Stimulated activated CD8-positive, alpha-beta memory T cell treated with anti-CD3 and anti-CD28 coated beads, Interleukin-2, amount 100 ng/mL, for 1 hour (primary cell): ENCODE results near the gene AFTPH.

Source experiments
- DNase-seq, 2 donors: peaks; one replicate each; pipeline ENCODE4 v3.0.0-alpha.2; 2020; ENCODE audit warnings: low read depth in 2 of 2

The AFTPH gene

GRCh38 chr2:64630752-64631151 is 106.6 kb downstream of the AFTPH start:
- no peak for DNase-seq

DNA sequence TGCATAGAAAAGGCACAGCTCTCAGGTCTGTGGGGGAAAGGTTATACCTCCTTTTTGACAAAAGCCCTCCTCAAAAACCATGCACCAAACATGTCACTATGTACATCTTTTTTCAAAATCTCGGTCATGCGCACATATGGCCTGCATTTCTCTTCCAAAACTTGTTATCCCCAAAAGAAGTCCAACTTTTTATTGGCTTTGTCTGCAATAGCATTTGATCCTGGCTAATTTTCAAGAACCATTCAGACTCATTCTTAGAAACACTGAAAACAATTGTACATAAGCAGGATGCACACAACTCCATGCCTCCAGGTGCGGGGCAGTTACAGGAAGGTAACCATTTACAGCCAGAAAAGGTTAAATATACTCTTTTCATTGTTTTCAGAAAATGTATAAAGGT is 107.6 kb downstream of the AFTPH start:
- no peak for DNase-seq

GRCh38 chr2:64632835-64633819 is 109.0 kb downstream of the AFTPH start:
- DNase-seq, result no peak

DNA sequence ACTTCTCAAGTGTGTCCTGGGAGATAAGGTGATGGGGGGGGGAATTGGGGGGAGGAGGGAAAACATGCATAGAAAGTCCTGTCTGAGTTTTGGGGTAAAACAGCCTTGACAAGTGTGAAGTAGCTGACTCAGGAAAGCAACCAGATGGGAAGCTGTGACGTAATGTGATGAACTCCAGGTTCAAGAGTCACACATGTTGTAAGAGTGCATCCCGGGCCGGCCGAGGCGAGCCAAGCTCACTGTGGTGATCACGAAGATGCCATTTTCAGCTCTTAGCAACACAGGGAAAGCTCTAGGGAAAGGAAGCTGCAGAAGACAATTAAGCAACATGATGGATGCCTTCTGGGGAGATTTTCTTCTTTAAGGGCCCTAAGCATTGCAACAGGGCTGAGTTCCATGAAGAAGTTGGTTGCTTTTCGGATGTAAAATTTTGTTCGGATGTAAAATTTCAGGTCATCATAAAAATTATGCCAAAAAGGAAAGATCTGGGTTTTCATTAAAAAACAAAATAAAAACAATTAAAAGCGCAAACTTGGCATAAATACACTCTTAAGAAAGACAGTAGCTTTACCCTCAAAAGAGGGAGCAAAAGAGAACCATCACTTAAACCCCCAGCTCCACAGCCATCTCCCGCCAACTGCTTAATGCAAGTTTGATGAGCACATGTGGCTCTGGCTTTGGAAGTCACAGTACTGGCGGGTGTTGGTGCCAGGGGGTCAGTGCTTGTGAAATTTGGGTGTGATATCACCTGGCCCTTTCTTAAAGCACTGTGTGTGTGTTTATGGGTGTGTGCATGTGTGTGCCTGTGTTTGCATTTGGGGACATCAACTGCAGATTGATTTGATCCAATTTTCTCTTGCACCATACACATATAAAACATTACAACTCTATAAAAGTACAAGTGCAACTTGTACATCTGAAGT is 110.5 kb downstream of the AFTPH start:
- no peak for DNase-seq

DNA sequence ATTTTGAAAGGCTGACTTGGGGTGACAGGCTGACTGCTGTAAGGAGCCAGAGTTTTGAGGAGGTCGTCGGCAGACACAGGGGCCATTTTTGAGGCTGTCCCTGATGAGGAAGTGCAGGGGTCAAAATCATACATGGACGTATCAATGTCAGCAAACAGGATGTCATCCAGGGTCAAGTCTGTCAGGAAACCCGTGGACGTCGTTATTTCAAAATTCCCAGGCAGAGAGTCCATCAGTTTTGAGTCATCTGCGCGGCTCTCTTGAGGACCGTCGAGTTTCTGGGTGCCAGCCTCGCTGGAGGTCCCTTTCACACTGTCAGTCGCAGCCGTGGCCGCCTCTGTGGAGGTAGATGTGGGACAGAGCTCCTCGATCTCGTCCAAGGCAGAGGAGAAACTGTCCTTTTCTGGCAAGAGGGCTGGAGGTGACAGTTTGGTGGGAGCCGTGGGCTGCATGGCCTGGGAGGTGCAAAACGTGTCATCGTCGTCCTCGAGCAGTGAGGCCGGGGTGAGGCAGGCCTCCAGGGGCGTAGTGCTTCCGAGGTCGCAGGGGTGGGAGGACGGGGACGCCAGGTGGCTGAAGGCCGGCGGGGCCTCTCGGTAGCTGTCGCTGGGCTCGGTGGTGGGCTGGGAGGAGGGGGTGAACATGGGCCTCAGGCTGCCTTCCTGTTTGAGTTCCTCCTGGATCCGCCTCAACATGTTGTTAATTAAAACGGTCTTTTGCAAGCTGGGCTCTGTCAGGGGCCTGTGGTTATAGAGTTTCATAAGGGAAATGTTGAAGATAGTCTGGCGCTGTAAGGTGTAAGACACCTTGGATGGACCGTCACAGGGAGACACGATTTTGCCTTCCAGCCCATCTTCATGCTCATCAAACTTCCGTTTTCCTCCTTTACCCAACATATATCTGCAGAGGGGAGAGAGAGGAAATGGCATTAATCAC is 112.1 kb downstream of the AFTPH start:
- DNase-seq, result no peak

DNA sequence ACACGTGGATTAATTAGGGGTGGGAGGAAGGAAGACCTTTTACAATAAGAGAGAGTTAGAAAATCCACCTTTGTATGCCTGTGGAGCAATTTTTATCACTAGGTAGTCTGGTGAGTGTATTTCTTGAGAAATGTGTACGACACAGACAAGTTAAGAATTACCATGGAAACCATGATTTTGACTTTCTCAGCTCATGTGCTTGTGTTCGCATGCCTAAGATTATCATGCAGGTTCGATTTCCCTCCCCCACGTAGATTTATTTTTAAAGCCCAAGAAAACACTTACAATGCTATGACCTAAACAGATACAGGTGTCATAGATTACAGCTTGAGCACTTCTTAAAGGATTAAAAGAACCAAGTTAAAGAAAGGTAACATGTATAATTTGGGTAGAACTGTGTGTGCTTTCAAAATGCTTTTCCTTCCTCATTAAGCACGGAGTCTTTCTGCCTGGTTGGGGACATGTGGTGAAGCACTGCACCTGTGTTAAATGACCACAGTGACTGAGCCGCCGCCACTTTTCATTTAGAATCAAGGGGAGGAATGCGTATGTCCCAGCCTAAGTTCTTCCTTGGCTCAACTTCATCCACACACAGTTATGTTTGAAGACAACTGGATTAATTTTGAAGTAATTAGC is 113.0 kb downstream of the AFTPH start:
- DNase-seq, result no peak

DNA sequence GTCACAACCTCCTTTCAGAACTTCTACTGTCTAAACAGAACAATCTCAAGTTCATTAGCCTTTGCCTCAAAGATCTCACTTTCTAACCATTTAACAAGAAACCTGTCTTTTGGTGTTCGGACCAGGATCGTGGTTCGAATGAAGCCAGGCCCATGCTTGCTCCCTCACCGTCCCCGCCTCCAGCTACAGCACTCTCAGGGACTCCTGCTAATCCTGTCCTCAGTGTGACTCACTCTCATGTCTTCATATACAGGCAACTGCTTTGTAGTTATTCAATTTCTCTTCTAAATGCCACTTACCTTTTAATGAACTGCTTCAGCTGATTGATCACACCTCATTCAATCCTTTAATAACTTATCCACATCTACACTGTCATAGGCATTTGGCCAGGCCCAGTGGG is 113.8 kb downstream of the AFTPH start:
- no peak for DNase-seq

GRCh38 chr2:64638502-64639120 is 114.5 kb downstream of the AFTPH start:
- no peak for DNase-seq

DNA sequence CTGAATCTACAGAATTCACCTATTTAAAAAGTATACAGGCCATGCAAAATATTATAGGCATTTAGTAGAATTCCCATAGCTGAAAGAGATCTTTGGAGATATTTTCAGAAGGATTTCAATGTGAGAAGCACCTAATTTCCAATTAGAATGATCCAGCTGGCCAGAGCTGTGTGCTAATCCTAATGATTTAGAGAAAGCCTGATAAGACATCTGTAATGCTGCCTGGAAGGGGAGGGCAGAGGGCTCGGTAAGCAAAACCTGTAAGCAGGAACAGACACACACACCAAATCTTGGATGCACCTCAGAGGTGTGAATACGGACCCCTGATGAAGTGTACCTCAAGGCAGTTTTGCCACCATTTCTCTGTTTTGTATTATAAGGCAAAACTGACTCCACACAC is 115.6 kb downstream of the AFTPH start:
- no peak for DNase-seq

DNA sequence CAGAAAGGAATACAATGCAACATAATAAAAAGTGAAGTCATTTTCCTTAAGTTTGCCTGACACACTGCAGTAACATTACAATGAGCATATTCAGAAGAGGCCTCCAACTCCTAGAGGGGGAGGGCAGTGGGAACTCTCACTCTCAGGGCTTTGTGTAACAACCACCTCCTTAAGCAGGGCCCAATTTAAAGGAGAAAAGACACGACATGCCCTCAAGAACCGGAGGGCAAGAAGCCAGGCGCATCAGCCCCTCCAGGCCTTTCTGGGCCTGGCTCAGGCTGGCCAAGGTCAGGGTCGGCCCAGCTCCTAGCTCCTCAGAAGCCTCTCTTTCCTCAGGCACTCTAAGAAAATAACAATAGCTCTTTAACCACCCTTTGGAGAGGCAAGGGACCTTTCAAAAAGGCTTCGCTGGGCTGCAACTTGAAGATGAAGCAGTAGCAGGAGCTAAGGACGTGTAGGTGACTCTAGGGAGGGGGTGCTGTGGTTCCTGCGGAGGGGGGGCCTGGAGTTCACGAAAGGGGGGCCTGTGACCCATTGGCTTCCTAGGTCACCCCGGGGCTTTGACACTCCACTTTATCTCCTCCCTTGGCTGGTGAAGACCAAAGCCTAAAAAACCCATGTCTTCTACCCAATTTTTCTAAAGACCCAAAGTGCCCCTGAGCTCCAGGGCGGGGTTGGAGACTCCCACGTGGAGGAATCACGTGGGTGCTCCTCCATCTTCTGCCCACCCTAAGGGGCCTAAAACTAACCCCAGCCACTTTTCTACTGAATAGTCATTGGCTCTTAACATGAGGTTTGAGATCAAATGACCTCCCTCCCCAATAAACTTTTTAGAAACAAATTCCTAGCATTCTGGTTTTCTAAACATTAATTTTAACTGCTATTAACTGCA is 116.3 kb downstream of the AFTPH start:
- no peak for DNase-seq

- DNase-seq, result no peak
Observed at GRCh38 chr2:64641599-64641998, 117.5 kb downstream of the AFTPH start.
